ENCODE measurements around the gene SH3BP1. TPM values are rescaled to one million over a fixed set of nuclear protein-coding genes. Genes with fewer than 3 reads are reported as not detected.

SH3BP1 gene
- total and polyA plus RNA-seq, 9 of the 15 experiments (the other 6 are each of a cell fraction or from before 2014, with no cell fraction given), result 0.10 to 36.2 (median 10.4) TPM

DNA sequence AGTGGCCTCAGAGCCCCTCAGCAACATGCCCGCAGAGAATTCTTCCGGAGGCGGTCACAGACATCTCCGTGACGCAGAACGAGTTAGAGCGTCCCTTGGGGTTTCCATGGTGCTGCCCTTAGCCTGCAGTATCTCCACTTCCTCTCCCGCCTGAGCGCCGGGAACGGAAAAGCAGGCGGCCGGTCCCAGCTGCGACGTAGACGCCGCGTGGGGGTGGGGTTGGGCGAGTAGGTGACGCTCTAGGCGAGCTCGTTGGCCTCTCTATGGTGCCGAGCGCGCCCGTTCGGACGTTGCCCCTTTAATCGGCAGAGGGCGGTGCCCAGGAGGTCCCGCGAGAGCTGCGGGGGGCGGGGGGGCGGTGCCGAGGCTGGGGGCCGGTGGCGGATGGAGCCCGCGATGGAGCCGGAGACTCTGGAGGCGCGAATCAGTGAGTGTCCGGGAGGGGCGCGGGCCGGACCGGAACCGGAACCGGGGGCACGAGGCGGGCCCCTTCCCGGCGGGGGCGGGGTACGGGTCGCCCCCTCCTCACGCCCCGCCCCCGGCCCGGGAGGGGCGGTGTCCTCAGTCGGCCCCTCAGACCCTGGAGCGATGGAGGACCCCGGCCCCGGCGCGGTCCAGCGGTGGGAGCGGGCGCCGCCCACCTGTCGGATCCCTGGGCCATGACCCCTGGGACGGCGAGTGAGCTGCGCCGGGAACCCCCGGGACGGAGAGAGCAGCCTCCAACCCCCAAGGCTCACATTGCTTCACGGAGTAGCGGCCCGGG lies 30.8 kb upstream of the SH3BP1 start, which contains the start of gene GGA1 (continued):
- TF ChIP-seq NCOA4 (IDR thresholded peaks at IDR 0.05; ENCODE audit: partially characterized antibody) (no peak), IRF2 (CRISPR knock-in tag; IDR thresholded peaks at IDR 0.05) (no peak), NR1H2 (CRISPR knock-in tag; IDR thresholded peaks at IDR 0.05) (no peak), SFPQ (IDR thresholded peaks at IDR 0.05; ENCODE audit: low read depth, low read length) (no peak), NCOA2 (IDR thresholded peaks at IDR 0.05; ENCODE audit: partially characterized antibody in 2 of 2) (no peak), HCFC1 (IDR thresholded peaks at IDR 0.05; ENCODE audit: low read depth, low read length) (peak; percentile 75), HDAC8 (tag; IDR thresholded peaks at IDR 0.05) (no peak), FOXM1 (IDR thresholded peaks at IDR 0.05; ENCODE audit: low read depth) (peak; percentile 91), FOXM1 (CRISPR knock-in tag; IDR thresholded peaks at IDR 0.05; ENCODE audit: low read depth) (no peak), KDM5B (IDR thresholded peaks at IDR 0.05; ENCODE audit: insufficient replicate concordance, low read depth, low read length) (peak; percentile 56)
- TF ChIP-seq, protein P1, sequence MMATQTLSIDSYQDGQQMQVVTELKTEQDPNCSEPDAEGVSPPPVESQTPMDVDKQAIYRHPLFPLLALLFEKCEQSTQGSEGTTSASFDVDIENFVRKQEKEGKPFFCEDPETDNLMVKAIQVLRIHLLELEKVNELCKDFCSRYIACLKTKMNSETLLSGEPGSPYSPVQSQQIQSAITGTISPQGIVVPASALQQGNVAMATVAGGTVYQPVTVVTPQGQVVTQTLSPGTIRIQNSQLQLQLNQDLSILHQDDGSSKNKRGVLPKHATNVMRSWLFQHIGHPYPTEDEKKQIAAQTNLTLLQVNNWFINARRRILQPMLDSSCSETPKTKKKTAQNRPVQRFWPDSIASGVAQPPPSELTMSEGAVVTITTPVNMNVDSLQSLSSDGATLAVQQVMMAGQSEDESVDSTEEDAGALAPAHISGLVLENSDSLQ (IDR thresholded peaks at IDR 0.05), result 0 out of 2 replicates have a peak, but pooled peaks have one; percentile 47
- TF ChIP-seq, protein P2, sequence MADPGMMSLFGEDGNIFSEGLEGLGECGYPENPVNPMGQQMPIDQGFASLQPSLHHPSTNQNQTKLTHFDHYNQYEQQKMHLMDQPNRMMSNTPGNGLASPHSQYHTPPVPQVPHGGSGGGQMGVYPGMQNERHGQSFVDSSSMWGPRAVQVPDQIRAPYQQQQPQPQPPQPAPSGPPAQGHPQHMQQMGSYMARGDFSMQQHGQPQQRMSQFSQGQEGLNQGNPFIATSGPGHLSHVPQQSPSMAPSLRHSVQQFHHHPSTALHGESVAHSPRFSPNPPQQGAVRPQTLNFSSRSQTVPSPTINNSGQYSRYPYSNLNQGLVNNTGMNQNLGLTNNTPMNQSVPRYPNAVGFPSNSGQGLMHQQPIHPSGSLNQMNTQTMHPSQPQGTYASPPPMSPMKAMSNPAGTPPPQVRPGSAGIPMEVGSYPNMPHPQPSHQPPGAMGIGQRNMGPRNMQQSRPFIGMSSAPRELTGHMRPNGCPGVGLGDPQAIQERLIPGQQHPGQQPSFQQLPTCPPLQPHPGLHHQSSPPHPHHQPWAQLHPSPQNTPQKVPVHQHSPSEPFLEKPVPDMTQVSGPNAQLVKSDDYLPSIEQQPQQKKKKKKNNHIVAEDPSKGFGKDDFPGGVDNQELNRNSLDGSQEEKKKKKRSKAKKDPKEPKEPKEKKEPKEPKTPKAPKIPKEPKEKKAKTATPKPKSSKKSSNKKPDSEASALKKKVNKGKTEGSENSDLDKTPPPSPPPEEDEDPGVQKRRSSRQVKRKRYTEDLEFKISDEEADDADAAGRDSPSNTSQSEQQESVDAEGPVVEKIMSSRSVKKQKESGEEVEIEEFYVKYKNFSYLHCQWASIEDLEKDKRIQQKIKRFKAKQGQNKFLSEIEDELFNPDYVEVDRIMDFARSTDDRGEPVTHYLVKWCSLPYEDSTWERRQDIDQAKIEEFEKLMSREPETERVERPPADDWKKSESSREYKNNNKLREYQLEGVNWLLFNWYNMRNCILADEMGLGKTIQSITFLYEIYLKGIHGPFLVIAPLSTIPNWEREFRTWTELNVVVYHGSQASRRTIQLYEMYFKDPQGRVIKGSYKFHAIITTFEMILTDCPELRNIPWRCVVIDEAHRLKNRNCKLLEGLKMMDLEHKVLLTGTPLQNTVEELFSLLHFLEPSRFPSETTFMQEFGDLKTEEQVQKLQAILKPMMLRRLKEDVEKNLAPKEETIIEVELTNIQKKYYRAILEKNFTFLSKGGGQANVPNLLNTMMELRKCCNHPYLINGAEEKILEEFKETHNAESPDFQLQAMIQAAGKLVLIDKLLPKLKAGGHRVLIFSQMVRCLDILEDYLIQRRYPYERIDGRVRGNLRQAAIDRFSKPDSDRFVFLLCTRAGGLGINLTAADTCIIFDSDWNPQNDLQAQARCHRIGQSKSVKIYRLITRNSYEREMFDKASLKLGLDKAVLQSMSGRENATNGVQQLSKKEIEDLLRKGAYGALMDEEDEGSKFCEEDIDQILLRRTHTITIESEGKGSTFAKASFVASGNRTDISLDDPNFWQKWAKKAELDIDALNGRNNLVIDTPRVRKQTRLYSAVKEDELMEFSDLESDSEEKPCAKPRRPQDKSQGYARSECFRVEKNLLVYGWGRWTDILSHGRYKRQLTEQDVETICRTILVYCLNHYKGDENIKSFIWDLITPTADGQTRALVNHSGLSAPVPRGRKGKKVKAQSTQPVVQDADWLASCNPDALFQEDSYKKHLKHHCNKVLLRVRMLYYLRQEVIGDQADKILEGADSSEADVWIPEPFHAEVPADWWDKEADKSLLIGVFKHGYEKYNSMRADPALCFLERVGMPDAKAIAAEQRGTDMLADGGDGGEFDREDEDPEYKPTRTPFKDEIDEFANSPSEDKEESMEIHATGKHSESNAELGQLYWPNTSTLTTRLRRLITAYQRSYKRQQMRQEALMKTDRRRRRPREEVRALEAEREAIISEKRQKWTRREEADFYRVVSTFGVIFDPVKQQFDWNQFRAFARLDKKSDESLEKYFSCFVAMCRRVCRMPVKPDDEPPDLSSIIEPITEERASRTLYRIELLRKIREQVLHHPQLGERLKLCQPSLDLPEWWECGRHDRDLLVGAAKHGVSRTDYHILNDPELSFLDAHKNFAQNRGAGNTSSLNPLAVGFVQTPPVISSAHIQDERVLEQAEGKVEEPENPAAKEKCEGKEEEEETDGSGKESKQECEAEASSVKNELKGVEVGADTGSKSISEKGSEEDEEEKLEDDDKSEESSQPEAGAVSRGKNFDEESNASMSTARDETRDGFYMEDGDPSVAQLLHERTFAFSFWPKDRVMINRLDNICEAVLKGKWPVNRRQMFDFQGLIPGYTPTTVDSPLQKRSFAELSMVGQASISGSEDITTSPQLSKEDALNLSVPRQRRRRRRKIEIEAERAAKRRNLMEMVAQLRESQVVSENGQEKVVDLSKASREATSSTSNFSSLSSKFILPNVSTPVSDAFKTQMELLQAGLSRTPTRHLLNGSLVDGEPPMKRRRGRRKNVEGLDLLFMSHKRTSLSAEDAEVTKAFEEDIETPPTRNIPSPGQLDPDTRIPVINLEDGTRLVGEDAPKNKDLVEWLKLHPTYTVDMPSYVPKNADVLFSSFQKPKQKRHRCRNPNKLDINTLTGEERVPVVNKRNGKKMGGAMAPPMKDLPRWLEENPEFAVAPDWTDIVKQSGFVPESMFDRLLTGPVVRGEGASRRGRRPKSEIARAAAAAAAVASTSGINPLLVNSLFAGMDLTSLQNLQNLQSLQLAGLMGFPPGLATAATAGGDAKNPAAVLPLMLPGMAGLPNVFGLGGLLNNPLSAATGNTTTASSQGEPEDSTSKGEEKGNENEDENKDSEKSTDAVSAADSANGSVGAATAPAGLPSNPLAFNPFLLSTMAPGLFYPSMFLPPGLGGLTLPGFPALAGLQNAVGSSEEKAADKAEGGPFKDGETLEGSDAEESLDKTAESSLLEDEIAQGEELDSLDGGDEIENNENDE (IDR thresholded peaks at IDR 0.05; ENCODE audit: low read depth, low read length), result no peak
